ENCODE results near the gene ALCAM.
"Not testable (repeated sequence)": the region's sequence is repeated elsewhere in the genome, so short reads cannot be mapped to it uniquely, and the experiment has no call there.

The ALCAM gene

DNA sequence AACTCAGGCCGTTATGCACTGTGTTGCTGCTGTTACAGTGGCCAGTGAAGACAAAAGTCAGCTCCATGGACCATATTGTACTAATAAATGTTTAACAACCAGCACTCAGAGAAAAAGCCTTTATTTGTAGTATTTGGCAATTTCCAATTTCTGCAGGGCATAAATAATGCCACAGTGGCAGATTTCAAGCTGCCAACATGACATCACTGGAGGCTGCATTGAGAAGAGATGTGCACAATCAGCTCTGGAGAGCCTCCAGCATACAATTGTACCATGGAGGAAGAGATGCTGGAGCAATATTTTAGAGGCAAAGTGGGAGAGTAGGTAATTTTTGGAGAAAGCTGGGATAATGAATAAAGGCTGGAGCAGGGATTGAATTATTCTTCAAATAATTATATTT lies 9.7 kb upstream of the ALCAM start:
- DNase-seq, result no peak

GRCh38 chr3:105359098-105359762 lies 7.5 kb upstream of the ALCAM start:
- no peak for DNase-seq

GRCh38 chr3:105360003-105360402 lies 6.7 kb upstream of the ALCAM start:
- no peak for DNase-seq

GRCh38 chr3:105362021-105362665 lies 4.6 kb upstream of the ALCAM start:
- DNase-seq, result no peak

GRCh38 chr3:105364128-105364527 lies 2.6 kb upstream of the ALCAM start:
- no peak for DNase-seq

GRCh38 chr3:105365081-105365390 lies 1.7 kb upstream of the ALCAM start:
- no peak for DNase-seq

DNA sequence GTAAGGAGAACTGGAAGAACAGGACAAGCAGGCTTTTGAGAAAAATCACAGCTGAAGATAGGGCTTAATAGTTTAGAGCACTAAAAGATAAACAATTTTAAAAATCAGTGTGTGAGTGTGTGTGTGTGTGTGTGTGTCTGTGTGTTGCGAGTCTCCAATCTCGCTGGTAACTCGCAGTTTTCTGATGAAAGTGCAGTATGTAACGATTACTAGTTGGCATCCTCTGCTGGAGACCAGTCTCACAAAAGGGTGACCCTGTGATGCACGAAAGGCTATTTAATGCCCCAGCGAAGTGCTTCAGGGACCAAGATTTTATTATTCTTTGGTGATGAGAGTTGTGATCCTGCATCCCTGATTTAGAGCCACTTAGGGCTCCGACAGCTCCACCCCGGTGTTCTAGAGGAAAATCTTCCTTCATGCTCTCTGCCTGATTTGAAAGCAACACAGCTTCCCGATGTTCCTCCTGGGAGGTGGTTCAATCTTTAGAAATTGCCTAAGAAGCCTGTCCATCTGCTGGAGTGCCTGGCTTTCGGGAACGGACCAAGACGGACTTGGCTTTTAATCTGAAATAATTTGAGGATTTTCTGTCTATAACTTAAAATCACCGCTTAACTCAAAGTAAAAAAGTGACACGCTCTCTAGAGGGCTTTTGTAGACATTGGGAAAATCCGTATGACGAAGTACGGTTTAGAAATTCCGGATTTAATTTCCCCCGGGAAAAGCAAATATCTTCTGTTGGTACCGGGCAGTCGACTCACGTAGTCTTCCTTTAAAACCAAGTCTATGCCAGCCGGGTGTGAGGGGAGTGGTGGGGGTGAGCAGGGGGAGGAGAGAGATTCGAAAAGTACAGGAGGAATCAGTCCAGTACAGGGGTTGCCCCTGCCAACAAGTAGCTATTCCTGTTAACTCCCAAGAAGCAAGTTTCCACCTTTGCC lies 1.1 kb upstream of the ALCAM start:
- peak; percentile 62 for DNase-seq

DNA sequence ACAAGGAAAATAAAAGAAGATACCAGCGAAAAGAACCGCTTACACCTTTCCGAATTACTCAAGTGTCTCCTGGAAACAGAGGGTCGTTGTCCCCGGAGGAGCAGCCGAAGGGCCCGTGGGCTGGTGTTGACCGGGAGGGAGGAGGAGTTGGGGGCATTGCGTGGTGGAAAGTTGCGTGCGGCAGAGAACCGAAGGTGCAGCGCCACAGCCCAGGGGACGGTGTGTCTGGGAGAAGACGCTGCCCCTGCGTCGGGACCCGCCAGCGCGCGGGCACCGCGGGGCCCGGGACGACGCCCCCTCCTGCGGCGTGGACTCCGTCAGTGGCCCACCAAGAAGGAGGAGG lies 325 bp downstream of the ALCAM start:
- DNase-seq, result peak; percentile 67

DNA sequence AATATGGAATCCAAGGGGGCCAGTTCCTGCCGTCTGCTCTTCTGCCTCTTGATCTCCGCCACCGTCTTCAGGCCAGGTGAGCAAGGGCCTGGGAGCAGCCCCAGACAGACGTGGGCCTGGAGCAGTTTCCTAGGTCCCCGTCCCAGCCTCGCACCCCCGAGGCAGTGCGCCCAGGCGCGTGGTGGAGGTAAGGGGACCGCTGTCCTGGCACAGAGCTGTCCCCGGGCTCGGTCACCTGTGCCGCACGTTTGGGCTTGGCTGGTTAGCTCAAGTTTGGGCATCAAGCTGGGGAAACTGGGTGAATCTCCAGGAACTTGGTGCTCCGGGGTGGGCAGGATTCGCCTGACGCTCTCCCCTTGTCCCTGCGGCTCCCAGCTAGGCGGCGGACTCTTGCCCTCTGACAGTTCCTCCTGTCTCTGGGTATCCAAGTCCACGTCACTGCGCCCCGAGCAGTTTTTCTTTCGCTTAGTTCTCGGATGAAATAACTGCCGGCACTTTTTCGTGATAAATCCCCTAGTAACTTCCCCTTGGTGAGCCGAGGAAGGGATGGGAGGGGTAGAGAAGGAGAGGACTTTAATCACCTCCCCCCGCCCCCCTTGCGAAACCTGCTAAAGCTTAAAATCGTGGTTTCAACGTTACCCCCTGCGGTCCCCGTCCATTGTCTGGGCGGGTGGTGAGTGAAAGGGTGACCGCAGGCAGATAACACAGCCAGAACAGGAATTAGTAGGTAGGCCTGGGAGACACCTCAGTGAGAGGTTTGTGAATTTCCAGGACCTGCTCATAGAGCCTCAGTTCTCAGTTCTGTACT lies 901 bp downstream of the ALCAM start:
- peak; percentile 58 for DNase-seq

- DNase-seq, result peak; percentile 55
Observed at GRCh38 chr3:105368566-105369499, 2.1 kb downstream of the ALCAM start.

DNA sequence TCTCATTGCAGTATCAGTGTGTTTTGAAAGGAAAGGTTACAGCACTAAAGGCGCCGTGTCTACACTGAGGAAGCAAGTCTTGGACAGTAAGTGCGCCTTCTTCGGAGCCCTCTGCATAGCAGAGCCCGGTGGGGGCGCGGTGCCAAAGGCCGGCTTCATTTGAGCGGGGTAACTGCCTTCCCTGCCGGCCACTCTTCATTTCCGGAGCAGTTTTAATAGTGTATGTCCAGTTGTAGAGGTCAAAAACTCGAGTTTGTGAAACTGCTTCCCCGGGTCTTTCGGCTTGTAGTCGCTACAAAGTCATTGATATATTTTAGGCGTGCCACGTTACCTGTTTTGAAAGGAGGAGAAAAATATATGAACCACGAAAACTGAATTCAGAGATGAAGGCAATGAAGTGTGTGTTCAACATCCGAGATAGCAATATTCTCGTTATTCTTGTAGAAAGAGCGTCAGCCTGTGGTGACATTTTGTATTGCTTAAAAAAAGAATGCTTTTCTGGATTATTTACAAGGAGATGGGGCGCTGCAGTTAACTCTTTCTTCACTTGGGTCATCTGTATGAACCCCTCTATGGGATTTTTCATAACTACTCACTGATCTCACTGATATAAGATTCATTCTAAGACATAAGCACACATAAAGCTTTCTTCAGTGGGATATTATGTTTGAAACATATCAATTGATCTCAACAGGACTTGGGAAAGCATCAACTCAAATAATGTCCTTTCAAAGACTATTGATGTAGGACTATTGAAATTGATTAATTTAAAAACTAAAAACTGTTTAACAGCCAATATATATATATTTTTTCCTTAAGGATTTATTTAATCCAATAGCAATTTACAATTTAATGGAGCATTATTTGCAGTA lies 3.0 kb downstream of the ALCAM start:
- peak; percentile 67 for DNase-seq

GRCh38 chr3:105373383-105373782 lies 6.7 kb downstream of the ALCAM start:
- DNase-seq, result no peak

DNA sequence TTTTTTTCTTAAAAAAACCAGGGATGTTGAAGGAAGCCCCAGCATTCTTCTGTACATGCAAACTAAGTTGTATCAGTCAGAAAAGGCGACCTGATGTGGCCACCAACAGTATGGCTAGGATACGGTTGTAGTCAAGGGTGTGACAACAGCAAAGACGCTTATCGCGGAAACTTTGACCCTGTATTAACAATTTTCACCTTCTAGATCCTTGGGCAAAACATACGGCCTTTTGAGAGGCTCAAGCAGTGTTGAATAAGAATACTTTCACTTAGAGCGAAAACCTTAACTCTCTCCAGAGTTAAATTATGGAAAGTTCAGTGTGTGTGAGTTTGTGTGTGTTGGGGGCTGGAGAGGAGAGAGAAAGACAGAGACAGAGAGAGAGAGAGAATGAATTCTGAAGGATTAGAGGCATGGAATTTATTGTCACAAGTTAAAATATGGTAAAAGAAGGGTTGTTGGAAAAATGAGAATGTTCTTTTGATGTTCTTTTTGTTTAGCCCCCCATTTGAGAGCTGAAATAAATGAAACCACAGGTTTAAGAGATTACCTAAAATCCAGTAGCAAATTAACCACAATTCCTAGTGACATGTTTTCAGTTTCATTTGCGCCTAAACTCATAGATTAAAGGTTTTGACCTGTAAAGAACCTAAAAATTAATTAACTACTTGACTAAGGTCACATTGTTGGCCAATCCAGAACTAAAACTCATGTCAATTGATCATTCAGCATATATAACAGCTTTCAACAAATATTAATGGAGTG lies 9.2 kb downstream of the ALCAM start:
- DNase-seq, result no peak

DNA sequence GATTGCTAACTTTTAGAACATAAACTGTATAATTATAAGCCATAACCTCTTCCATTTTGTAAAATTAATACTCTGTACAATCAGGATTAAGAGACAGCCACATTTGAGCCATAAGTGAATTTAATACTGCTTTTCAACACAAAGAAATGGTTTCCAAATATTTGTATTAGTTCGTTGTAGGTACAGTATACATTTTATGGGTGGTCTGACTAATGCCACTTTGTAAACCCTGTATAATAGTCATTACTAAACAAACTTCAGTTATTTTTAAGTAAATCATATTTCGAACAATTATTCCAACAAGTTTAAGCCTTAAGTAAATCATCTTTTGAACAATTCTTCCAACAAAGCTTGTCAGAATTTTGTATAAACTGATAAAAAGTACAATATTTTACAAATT lies 11.0 kb downstream of the ALCAM start:
- DNase-seq, result no peak

DNA sequence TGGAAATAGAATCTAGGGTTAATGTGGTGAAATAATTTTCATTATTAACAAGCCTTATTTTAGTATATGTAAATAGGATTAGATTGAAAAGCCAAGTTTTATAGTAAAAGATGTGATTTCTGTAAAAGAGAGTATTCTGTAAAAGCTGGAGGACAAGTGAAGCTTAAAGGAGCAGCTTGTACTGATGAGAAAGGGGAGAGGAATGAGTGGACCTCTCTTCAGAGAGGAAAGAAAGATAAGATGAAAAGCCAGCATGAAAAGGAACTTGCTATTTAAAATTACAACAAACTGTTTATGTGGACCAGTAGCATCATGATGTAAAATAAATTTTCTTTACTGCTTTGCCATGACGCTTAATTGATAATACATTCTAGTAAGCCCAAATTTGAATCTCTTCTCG lies 18.5 kb downstream of the ALCAM start:
- DNase-seq, result no peak

DNA sequence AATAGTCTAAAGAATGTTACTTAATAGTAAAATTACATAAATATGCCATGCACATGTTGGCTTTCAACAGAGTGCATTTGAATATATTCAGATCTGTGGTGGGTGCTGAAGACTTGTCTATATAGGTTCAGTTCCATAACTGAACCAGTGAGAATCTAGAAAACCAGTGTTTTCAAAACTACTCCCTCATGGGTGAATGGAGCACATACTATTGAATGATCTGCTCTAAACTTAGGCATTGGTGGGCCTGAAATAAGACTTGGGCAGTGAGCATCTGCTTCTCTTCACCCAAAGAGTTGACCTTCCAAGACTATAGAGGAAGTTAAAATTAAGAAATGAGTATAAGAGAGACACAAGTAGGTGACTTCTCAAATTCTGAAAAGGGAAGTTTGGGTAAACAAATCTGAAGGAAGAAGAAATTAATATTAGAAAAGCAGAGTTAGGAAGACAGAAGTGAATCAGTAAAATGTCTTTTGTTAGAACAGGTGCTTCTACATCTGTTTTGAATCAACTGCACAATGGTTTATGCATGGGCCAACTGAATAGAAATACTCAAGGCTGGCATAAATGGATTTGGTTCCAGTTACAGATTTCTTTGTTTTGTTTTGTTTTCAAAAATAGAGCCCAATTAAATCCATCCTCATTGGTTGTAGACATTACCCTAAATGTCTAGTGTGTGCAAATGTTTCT lies 19.3 kb downstream of the ALCAM start:
- DNase-seq, result no peak

- DNase-seq, result no peak
Observed at GRCh38 chr3:105387122-105387751, 20.5 kb downstream of the ALCAM start.

GRCh38 chr3:105388176-105388575 lies 21.5 kb downstream of the ALCAM start:
- DNase-seq, result no peak

DNA sequence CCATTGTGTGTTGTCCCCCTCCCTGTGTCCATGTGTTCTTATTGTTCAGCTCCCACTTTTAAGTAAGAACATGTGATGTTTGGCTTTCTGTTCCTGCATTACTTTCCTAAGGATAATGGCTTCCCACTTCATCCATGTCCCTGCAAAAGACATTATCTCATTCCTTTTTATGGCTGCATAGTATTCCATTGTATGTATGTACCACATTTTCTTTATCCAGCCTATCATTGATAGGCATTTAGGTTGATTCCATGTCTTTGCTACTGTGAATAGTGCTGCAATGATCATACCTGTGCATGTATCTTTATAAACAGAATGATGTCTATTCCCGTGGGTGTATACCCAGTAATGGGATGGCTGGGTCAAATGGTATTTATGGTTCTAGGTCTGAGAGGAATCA lies 23.1 kb downstream of the ALCAM start:
- not testable (repeated sequence) for DNase-seq

Data from NCI-H82 (cell line).